Heart right ventricle (tissue), 16 donors: ENCODE measurements around the gene TRMT61B. TPM values are rescaled to one million over a fixed set of nuclear protein-coding genes. Genes with fewer than 3 reads are reported as not detected.

ENCODE experiments used
- ATAC-seq, 8 donors: fragments of 200-7000 bp; cut with Tn5 transposase; one replicate each; pipeline ENCODE4 v1.9.1; 2020; ENCODE audit warnings: mild to moderate bottlenecking in 8 of 8, moderate library complexity in 8 of 8, moderate number of reproducible peaks in 1 of 8
- DNase-seq, 2 donors: peaks; one replicate each; pipeline ENCODE4 v3.0.0-alpha.2; 2020
- H3K27ac ChIP-seq, 10 donors: fragments of 200-600 bp; sonication (generic) in 2 of 10; one replicate each; pipeline versions ENCODE4 v1.5.0 to v1.8.0; 2020 to 2022; ENCODE audit warnings: mild to moderate bottlenecking in 3 of 10
- H3K27me3 ChIP-seq, 7 donors: fragments of 200-600 bp; one replicate each; pipeline ENCODE4 v1.8.0; 2021 to 2022; ENCODE audit warnings: mild to moderate bottlenecking in 2 of 7
- H3K36me3 ChIP-seq, 9 donors: fragments of 200-600 bp; sonication (generic) in 1 of 9; one replicate each; pipeline versions ENCODE4 v1.5.0 to v1.8.0; 2020 to 2022; ENCODE audit warnings: mild to moderate bottlenecking in 2 of 9
- H3K4me1 ChIP-seq, 9 donors: fragments of 200-600 bp; sonication (generic) in 1 of 9; one replicate each; pipeline versions ENCODE4 v1.5.0 to v1.8.0; 2020 to 2022; ENCODE audit warnings: mild to moderate bottlenecking in 4 of 9
- H3K4me3 ChIP-seq, 10 donors: fragments of 200-600 bp; sonication (generic) in 2 of 10; one replicate each; pipeline versions ENCODE4 v1.5.0 to v1.8.0; 2020 to 2022; ENCODE audit warnings: mild to moderate bottlenecking in 7 of 10, moderate library complexity in 2 of 10
- H3K9me3 ChIP-seq, 11 donors: fragments of 200-600 bp in 10 of 11; sonication (generic) in 2 of 11; one replicate each; pipeline versions ENCODE4 v1.5.0 to v1.8.0; 2013 to 2022; ENCODE audit warnings: mild to moderate bottlenecking in 2 of 11, control low read depth in 1 of 11, moderate library complexity in 1 of 11
- WGBS, 2 donors: extraction: QIAGEN DNeasy Blood & Tissue Kit; methylation state at CpG; one replicate each; pipeline ENCODE4 v1.1.7; 2013; ENCODE audit warnings: inconsistent platforms in 1 of 2; 5-methylcytosine and 5-hydroxymethylcytosine counted together
- intact Hi-C, 10 donors: fragments of 100-400 bp; cut with DNase I; formaldehyde crosslinking; loops; one replicate each; pipeline versions ENCODE4 v1.11.1 to v1.14.2; 2022
- polyA plus RNA-seq, 2 donors: library from polyadenylated mRNA; stranded (reverse); fragments of 200-250 nt; gene quantifications; one replicate each; pipeline ENCODE4 v1.2.3, GENCODE V29; 2013
- total RNA-seq, 10 donors: library from RNA; stranded (reverse); fragmentation: NEBNext Ultra II Directional in 3 of 10; extraction: Animal tissue kit (Norgen Biotek cat#: 25700) in 3 of 10; gene quantifications; one replicate each; pipeline versions ENCODE4 v1.2.1 to v1.2.4, GENCODE V29; 2021 to 2023
- TF ChIP-seq, protein P1 (sequence below), 9 donors: fragments of 200-600 bp; sonication (generic) in 2 of 9; IDR thresholded peaks; one replicate each; pipeline versions ENCODE4 v1.5.0 to v1.8.0; 2021 to 2022; ENCODE audit warnings: antibody characterized with exemption in 9 of 9, mild to moderate bottlenecking in 5 of 9, moderate library complexity in 1 of 9
- donor health status: Arrhythmogenic right ventricular cardiomyopathy.
- donor health status: ischemic (EF 13 %, LVEDD 7.1; RV severe dilation, severe dysfunction).
- donor health status: healthy with polysubstance abuse.
- donor health status: DM: no; HTN: yes; CAD: no.
- donor health status: DM: no; HTN: no; CAD: no.
- donor health status: ischemic (EF 25% LVEDD 6.9; RV normal size, moderate dysfunction).
- donor health status: ischemic (EF 25% LVEDD 5.7; RV mildly dilated, moderate dysfunction).
- donor health status: healthy.
- donor health status: DM: yes; HTN: yes; CAD: no.
- donor health status: Ischemic cardiomyopathy.
- donor health status: ischemic (EF 35%, LVEDD 5.7; RV mildly dilated, moderate dysfunction).
- donor health status: nonischemic (EF 11% LVEDD 7.7; RV severe dilation, severe dysfunction).
- donor health status: DM: yes; HTN: yes; CAD: no.
- donor health status: PGD.
- donor health status: ischemic (EF 29% LVEDD 5.4; RV normal size, mild dysfunction).
- donor health status: nonischemic (EF 23%, LVEDD 6.1; RV moderate dilation, normal function).

TRMT61B gene
- total and polyA plus RNA-seq, 12 donors: 13.5 to 54.1 (median 17.5) TPM

DNA sequence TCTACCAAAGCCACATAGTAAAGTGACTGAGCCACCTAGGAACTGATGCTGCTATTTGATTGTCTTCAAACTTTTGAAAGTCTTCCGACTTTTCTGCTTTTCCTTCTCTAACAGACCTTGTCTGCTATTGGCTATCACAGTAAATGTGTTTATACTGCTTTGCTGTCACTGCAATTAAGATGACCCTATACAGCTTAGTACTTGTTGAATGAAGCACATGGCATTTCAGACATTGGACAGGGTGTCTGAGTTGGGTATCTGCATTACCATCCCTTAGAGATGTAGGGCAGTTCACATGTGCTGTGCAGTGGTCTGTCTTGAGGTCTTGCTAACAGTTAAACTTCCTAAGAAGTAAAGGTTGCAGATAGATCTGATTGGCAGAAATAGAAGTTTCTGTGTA is 27.9 kb upstream of the TRMT61B start:
- H3K27ac ChIP-seq: no peak overlapping the region
- 55 to 79% methylated on average over 1 of the region's 1 CpG for WGBS, 2 donors
- intact Hi-C loops: no loop called here
- H3K4me3 ChIP-seq: no peak overlapping the region
- H3K27me3 ChIP-seq: no peaks in the 10 kb centered on the region
- TF ChIP-seq, protein P1, sequence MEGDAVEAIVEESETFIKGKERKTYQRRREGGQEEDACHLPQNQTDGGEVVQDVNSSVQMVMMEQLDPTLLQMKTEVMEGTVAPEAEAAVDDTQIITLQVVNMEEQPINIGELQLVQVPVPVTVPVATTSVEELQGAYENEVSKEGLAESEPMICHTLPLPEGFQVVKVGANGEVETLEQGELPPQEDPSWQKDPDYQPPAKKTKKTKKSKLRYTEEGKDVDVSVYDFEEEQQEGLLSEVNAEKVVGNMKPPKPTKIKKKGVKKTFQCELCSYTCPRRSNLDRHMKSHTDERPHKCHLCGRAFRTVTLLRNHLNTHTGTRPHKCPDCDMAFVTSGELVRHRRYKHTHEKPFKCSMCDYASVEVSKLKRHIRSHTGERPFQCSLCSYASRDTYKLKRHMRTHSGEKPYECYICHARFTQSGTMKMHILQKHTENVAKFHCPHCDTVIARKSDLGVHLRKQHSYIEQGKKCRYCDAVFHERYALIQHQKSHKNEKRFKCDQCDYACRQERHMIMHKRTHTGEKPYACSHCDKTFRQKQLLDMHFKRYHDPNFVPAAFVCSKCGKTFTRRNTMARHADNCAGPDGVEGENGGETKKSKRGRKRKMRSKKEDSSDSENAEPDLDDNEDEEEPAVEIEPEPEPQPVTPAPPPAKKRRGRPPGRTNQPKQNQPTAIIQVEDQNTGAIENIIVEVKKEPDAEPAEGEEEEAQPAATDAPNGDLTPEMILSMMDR (IDR thresholded peaks at IDR 0.05): no peak
- DNase-seq (no peak), ATAC-seq (no peak)
- H3K4me1 ChIP-seq: peaks cover 0 to 48% (median 31%) of the 10 kb centered on the region in 9 donors
- peaks cover 0 to 15% (median 0%) of the 10 kb centered on the region in 9 donors for H3K36me3 ChIP-seq
- H3K9me3 ChIP-seq: no peaks in the 10 kb centered on the region

DNA sequence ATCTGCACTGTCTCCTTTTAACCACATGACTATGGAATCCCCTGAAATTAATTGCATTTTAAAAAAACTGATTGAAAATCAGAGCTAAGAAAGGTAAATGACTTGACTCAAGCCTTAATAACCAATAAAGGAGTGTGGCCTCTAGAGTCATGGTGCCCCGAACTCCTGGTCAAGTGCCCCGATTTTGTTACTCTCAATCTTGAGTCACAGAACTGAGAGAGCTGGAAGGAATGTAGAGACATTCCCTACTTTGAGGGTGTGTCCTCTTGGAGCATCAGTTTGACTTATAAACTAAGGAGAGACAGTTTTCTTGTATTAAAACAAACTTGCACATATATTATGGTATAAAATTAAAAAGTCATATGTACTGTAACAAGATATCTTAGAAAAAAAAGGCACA is 26.8 kb upstream of the TRMT61B start:
- ATAC-seq (no peak), DNase-seq (no peak)
- H3K27ac ChIP-seq: no peak overlapping the region
- intact Hi-C loops: no loop called here
- H3K4me1 ChIP-seq: peaks cover 0 to 48% (median 31%) of the 10 kb centered on the region in 9 donors
- H3K9me3 ChIP-seq: no peaks in the 10 kb centered on the region
- WGBS, 2 donors: 76 to 80% methylated on average over 2 of the region's 2 CpGs
- no peak overlapping the region for H3K4me3 ChIP-seq
- TF ChIP-seq, protein P1 (IDR thresholded peaks at IDR 0.05): no peak
- H3K36me3 ChIP-seq: peaks cover 0 to 3% (median 0%) of the 10 kb centered on the region in 9 donors
- no peaks in the 10 kb centered on the region for H3K27me3 ChIP-seq

DNA sequence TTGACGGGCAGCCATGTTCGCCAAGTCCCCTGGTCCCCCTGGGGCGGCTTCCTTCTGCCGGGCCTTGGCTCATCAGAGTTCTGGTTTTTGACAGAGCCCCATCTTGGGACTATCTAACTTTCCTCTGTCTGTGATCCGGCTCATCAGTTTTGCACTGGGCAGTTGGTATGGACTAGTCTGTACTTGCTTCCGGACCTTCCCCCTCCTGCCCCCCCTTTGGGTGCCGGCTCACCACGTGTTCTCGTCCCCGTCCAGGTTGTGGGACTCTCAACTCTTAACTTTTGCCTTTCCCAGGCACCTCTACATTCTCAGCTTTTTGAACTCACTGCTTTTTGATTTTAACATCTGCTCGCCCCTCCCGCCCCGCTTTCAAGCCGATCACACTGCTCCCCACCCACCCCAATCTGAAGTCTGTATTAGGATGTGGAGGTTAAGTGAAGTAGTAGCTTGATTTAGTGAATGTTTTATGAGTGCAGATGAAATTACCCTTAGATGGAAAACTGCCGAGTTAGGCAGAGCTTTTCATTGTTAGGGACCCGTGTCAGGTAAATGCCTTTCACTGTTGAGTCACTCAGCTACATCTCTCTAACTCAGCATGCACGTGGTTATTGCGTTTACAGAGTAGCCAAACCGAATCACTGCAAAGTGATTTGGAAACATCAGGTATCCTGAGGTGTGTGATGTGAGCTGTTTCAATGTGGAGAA is 25.2 kb upstream of the TRMT61B start:
- ATAC-seq (peak in 5 of 8 donors; percentile 3 to 19 (median 10)), DNase-seq (peak in 1 of 2 donors; percentile 11)
- TF ChIP-seq, protein P1 (IDR thresholded peaks at IDR 0.05): no peak
- WGBS, 2 donors: 2% methylated on average over 19 of the region's 19 CpGs
- Histone ChIP-seq H3K27ac (peak overlapping the region in 9 of 10 donors; percentile 71 to 87 (median 83)), H3K4me1 (peaks cover 0 to 38% (median 31%) of the 10 kb centered on the region in 9 donors), H3K27me3 (no peaks in the 10 kb centered on the region), H3K4me3 (peak overlapping the region; percentile 81 to 99 (median 95)), H3K9me3 (no peaks in the 10 kb centered on the region), H3K36me3 (no peaks in the 10 kb centered on the region)
- intact Hi-C loops: loop anchor here in 1 of 10 donors (2.0 kb wide), 1 partner anchor 25 kb away; the partner anchor contains the start of gene TRMT61B

DNA sequence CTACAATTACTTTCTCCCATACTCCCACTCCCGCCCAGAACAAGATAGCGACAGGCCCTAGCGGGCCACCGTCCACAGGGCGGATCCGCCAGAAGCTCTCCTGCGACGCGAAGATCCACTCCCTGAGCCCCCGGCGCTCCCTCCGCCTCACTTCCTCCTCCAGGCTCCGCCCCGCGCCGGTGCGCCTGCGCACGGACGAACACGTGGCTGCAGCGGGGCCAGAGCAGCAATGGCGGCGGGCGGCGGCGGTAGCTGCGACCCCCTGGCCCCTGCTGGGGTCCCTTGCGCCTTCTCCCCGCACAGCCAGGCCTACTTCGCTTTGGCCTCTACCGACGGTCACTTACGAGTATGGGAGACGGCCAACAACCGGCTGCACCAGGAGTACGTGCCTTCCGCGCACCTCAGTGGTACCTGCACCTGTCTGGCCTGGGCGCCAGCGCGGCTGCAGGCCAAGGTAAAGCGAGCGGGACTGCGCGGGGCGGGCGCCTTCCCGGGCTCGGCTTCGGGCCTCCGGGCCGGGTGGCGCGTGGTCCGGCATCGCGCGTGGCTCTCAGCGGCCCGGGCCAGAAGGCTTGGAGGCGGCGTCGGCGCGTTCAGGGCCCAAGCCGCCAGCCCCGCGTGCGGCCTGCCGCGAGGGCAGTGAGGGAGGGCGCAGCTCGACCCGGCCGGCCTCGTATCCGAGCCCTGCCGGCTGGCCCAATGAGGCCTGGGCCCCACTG is 24.5 kb upstream of the TRMT61B start, which contains the start of gene WDR43:
WDR43 (plus strand) TSS at position 198 of the 719 bp plus-strand sequence; CDS start at position 230, 32 bp downstream.
- no peaks in the 10 kb centered on the region for H3K27me3 ChIP-seq
- peak; percentile 97 to 98 for DNase-seq
- no peaks in the 10 kb centered on the region for H3K9me3 ChIP-seq
- TF ChIP-seq, protein P1 (IDR thresholded peaks at IDR 0.05): no peak
- no peaks in the 10 kb centered on the region for H3K36me3 ChIP-seq
- H3K4me1 ChIP-seq: peaks cover 0 to 38% (median 31%) of the 10 kb centered on the region in 9 donors
- peak within 1 kb of the TSS; percentile 81 to 99 (median 95) for H3K4me3 ChIP-seq
- 0 to 1% methylated on average over 77 to 79 of the region's 79 CpGs for WGBS, 2 donors
- peak within 1 kb of the TSS; percentile 66 to 87 (median 82) for H3K27ac ChIP-seq
- intact Hi-C loops: loop anchor here in 2 of 10 donors (1.0 to 2.0 kb wide), 2 partner anchors 24 kb away; partner anchors contain the start of gene TRMT61B (in 2 of the 2)
- peak; percentile 99 to 100 (median 100) for ATAC-seq
